GM23248 (cell line): ENCODE data around the gene RAB30.

Experiments
- EZH2 ChIP-seq: fragments of 200-600 bp; sonication (generic); IDR thresholded peaks from 2 replicates; pipeline ENCODE4 v1.6.1; 2018; ENCODE audit warnings: antibody characterized with exemption, mild to moderate bottlenecking; ENCODE audit not compliant: insufficient read depth, poor library complexity, severe bottlenecking
- EZH2phosphoT487 ChIP-seq: fragments of 200-600 bp; sonication (generic); IDR thresholded peaks from 2 replicates; pipeline ENCODE4 v1.6.1; 2018; ENCODE audit warnings: antibody characterized with exemption, moderate library complexity, mild to moderate bottlenecking, low read depth; ENCODE audit not compliant: insufficient read depth

- TF ChIP-seq EZH2 (no peak), EZH2phosphoT487 (no peak)
These were observed 24.0 kb downstream of the RAB30 start for GRCh38 chr11:83047515-83048225.
